ENCODE data around the gene JPT1. TPM values are rescaled to one million over a fixed set of nuclear protein-coding genes. Genes with fewer than 3 reads are reported as not detected.
"Not testable (repeated sequence)": the region's sequence is repeated elsewhere in the genome, so short reads cannot be mapped to it uniquely, and the experiment has no call there.

Gene JPT1
- total RNA-seq, 1 donor = 30.2 TPM

DNA sequence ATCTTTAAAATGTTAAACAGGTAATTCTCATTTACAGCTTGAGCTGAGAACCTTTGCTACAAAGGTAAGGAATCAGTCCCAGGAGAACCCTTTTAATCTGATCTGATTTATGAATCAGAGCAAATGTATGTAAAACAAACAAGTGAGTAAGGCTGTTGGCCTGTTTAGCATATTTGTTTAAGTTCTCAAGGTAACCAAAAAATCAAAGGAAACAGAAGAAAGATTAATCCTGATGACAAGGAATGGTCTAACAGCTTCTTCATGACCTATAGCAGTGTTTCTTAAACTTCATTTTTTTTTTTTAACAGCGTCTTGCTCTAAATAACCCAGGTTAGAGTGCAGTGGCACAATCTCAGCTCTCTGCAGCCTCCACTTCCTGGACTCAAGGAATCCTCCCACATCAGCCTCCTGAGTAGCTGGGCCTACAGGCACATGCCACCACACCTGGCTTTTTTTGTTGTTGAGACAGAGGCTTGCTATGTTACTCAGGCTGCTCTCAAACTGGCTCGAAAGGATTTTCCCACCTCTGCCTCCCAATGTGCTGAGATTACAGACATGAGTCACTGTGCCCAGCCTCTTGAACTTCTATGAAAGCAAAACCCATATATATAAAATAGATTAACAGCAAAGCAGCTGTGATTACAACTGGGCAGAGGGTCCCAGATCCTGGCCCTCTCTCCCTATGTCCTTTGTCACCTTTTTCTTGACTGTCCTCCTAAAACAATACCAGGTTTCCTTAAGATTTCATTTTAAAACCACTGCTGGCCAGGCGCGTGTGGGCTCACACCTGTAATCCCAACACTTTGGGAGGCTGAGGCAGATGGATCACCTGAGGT, 5.1 kb upstream of the JPT1 start:
- DNase-seq (ENCODE audit: low read depth in 2 of 3, low spot score in 2 of 3) = no peak

DNA sequence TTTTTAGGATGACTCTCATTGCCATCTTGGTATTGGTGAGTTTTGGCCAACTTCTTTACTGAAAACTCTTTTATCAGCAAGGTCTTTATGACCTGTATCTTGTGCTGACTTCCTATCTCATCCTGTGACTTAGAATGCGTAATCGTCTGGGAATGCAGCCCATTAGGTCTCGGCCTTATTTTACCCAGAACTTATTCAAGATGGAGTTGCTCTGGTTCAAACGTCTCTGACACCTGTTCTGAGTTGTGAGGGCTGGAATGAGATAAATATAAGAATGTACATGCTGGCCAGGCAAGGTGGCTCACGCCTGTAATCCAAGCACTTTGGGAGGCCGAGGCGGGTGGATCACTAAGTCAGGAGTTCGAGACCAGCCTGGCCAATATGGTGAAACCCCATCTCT, 4.2 kb upstream of the JPT1 start:
- DNase-seq (ENCODE audit: low read depth in 2 of 3, low spot score in 2 of 3) = not testable (repeated sequence)

DNA sequence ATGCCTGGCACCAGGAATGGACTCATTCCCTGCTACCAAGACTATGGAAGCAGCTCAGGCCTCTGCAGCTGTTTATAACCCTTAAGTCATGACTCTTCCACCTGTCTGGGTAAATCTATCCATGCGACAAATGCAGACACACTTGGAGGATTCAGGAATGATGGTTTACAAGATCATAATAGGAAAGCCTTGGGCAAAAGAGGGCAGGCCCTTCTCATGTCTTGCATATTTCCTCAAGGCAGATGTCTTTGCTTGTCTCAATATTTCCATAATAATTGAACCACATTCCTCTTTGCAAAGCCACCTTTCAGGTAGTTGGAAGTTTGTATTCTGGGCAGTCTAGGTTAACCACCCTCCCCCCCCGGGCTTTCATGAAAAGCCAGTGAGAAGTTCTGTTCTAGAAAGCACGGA, 884 bp upstream of the JPT1 start:
- DNase-seq (ENCODE audit: low read depth in 2 of 3, low spot score in 2 of 3) = no peak

DNA sequence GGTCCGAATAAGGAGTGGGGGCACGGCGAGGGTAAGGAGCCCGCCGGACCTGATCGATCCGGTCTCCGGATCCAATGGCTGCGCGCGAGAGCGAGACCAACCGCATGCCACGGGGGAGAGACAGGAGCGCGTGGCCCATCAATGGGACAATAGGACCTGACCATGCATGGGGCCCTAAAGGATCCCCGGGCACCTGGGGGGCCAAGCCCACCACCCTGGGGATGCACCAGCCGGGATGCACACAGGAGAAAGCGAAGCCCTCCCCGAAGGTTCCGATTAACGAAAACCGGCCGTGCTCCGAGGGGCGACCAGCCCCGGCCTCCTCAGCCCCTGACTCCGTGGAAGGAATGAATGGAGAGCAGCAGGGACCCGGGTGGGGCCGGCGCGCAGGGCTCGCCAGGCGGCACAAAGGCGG, 525 bp downstream of the JPT1 start:
- no peak for DNase-seq (ENCODE audit: low read depth in 2 of 3, low spot score in 2 of 3)

DNA sequence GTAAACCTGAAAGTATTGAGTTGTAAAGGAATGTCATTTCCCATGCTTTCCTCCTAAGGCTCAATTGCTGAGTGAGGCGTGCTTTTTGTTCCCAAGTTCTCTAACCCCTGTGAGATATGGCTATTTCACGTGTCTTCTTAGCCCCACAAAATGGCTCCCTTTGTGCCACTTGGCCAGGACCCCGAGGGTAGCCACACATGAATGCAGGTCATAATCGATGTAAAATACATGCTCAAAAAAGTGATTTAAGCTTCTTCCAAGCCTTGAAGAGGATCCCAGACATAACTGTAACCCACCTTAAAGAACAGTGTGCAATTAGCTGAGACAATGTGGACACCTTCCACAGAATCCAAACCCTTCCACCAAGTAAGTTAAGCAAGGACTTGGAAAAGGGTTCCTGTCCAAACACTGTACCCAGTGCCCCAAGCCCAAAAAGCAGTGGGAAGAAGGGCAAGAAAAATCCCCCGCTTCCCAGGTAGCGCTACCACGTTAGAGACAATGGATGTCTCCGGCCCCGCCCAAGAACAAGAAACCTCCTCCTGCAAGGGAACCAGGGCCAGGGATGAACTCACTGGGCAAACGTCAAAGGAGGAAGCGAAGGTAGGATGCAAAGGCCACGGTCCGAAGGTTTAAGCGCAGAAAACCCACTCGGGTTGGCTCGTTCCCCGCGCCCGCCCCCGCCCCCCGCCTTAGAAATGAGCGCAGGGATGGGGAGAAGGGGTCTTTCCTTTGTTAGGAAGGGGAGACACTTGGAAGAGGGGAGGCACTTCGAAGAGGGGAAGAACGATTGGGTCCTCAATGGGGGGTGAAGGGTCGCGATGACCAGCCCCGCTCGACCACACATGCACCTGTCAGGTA, 1.2 kb downstream of the JPT1 start:
- no peak for DNase-seq (ENCODE audit: low read depth in 2 of 3, low spot score in 2 of 3)

DNA sequence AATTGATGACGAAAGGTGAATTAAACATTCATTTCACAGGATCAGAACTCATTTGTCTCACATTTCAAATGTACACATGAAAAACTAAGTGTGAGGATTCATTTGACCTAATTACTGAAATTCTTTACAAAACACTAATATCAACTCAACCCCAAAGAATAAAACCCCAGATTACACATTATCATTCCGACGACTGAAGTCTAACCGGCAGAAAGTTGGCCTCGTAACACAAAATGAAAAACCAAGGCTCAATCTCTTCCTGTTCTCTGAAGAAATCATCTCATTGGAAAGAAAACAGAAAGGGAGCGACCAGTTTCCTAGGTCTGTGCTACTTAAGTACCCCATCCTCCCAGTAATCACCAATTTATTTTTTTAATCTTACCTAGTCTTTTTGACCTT, 1.8 kb downstream of the JPT1 start:
- no peak for DNase-seq (ENCODE audit: low read depth in 2 of 3, low spot score in 2 of 3)

DNA sequence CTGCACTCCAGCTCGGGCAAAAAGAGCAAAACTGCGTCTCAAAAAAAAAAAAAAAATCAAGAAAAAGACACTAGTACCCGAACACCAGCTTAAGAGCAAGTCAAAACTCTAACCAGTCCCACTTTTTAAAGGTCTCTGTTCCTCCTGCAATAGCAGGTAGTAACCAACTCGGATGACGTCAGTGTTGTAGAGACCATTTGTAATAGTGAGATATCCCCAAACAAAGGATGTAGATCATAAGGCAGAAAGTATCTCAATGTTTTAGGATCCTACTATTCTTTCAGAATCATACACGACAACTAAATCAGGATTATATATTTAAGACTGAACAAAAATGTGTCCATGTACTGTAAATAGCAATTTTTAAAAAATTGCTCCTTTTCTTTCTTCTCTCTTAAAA, 2.4 kb downstream of the JPT1 start:
- no peak for DNase-seq (ENCODE audit: low read depth in 2 of 3, low spot score in 2 of 3)

DNA sequence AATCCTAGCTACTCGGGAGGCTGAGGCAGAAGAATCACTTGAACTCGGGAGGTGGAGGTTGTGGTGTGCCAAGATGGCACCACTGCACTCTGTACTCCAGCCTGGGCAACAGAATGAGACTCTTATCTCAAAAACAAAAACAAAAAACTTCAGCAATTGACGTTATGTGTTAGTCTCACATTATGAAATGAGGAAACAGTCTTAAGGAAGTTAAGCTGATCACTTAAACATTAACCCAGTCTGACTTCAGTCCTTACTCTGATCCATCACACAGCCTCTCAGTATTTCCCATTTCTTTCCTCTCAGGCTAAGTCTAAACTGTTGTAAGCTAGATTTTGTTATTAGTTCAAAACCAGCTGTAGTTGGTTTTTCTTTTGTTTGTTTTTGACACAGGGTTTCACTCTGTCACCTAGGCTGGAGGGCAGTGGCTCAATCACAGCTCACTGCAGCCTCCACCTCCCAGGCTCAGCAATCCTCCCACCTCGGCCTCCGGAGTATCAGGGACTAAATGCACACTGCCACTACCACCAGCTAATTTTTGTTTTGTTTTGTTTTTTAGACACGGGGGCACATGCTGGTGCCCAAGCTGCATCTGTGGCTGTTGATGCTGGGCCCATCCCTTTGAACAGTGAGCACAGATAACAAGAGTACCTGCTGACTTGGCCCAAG, 6.3 kb downstream of the JPT1 start:
- no peak for DNase-seq (ENCODE audit: low read depth in 2 of 3, low spot score in 2 of 3)

DNA sequence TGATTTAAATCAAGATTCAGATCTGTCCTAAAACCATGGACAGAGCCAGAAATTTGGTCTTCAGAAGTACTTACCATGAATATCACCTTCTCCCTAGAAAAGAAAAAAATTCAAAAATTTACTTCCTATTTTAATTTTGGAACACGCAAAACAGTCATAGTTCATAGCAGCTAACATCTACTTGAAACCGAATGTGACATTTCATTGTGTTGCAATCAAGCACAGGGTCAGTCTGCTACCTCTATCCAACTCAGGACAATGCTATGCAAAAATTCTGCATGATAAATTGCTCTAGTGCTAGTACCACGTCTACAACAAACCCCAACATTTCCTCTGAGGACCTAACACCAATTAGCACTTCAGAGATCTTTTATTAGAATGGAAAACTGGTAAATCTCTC, 7.7 kb downstream of the JPT1 start:
- no peak for DNase-seq (ENCODE audit: low read depth in 2 of 3, low spot score in 2 of 3)

DNA sequence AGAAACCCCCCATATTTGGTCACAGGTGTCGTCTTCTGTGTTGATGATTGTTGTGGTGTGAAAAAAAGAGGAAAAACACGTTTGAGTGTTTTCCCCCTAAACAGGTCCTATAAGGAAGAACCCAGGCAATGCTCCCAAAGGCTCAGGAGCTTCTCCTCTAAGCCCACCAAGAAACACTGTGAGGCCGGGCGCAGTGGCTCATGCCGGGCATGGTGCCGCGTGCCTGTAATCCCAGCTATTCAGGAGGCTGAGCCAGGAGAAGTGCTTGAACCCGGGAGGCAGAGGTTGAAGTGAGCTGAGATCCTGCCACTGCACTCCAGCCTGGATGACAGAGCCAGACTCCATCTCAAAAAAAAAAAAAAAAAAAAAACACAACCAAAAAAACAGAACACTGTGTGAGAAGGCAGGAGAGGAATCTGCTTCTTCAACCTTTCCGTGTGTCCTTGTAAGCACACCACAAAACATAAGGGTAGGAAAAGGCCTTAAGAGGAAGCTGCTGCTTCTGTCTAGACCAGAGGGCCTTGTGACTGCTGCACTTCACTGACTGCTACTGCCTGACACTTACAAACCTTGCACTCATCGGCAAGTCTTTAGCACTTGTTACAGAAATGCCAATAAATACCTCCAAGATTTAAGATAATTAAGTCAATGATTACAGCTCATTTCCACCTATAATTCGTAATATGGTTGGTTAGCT, 9.3 kb downstream of the JPT1 start:
- DNase-seq (ENCODE audit: low read depth in 2 of 3, low spot score in 2 of 3) = no peak

DNA sequence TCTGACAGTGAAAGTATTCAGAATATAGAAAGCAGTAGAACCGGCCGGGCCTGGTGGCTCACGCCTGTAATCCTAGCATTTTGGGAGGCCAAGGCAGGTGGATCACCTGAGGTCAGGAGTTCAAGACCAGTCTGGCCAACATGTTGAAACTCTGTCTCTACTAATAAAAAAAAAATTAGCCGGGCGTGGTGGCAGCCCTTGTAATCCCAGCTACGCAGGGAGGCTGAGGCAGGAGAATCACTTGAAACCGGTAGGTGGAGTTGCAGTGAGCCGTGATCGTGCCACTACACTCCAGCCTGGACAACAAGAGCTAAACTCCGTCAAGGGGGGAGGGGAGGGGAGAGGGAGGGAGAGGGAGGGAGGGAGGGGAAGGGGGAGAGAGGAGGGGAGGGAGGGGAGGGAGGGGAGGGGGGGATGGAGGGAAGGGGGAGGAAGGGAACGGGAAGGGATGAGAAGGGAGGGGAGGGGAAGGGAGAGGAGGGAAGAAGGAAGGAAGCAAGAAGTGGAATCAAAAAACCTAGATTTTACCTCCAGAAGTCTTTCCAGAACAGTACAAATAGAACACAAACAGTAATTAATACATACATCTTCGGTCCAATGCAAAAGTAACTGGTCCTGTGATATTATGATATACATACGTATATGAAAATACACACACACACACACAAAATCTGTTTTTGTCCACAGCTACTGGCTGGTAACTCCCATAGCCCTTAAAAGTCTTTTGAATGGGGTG, 11.9 kb downstream of the JPT1 start:
- DNase-seq (ENCODE audit: low read depth in 2 of 3, low spot score in 2 of 3) = no peak

DNA sequence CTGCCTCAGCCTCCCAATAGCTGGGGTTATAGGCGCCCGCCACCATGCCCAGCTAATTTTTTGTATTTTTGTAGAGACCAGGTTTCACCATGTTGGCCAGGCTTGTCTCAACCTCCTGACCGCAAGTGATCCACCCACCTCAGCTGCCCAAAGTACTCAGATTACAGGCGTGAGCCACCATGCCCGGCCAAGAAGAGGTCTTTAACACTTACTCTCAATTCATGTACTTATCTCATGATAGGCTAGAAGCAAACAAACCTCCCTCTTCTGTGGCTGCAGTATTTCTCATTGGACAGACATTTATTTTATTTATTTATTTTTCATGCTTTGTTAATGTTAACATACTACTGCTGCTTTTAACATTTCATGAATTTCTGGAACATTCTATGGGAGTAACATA, 15.8 kb downstream of the JPT1 start:
- no peak for DNase-seq (ENCODE audit: low read depth in 2 of 3, low spot score in 2 of 3)

DNA sequence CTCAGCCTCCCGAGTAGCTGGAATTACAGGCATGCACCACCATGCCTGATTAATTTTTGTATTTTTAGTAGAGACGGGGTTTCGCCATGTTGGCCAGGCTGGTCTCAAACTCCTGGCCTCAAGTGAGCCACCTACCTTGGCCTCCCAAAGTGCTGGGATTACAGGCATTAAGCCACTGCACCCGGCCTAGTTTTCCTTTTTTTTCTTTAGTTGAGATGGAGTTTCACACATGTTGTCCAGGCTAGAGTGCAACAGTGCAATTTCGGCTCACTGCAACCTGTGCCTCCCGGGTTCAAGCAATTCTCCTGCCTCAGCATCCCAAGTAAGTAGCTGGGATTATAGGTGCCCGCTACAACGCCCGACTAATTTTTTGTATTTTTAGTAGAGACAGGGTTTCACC, 16.6 kb downstream of the JPT1 start:
- not testable (repeated sequence) for DNase-seq (ENCODE audit: low read depth in 2 of 3, low spot score in 2 of 3)

DNA sequence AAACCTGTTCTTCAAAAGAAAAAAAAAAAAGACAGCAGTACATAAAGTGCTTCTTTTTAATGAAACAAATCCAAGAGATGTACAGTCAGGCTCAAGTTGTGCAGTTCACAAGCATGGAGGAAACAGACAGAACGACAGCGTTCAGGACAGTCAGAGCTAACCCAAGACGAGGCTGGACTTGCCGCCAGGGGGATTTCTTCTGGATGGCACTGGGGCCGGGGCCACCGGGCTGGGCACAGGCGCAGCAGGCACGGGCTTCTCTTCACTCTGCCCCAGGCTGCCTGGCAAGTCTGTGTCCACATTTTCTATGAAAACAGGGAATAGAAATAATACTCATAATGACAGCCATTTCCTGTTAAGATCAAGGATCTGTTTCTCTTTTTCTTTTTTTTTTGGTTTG, 18.4 kb downstream of the JPT1 start:
- no peak for DNase-seq (ENCODE audit: low read depth in 2 of 3, low spot score in 2 of 3)

DNA sequence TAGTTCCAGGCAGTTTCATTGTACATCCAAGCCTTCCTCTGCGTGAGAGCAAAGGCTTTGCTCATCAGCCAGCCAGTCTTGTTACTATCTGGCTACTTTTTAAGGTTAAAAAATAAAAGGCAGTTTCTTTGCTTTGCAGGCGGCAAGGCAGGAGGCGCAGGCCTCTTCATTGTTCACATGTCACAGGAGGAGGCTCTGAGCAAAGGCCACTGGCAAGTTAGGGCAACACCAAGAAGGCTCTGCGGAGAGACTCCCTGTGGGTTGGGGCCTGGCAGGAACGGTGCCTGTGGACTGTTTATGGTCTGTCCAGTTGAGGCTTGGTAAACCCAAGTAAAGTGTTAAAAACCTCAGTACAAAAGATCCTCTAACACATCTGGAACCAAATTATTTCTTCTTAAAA, 18.9 kb downstream of the JPT1 start:
- no peak for DNase-seq (ENCODE audit: low read depth in 2 of 3, low spot score in 2 of 3)

DNA sequence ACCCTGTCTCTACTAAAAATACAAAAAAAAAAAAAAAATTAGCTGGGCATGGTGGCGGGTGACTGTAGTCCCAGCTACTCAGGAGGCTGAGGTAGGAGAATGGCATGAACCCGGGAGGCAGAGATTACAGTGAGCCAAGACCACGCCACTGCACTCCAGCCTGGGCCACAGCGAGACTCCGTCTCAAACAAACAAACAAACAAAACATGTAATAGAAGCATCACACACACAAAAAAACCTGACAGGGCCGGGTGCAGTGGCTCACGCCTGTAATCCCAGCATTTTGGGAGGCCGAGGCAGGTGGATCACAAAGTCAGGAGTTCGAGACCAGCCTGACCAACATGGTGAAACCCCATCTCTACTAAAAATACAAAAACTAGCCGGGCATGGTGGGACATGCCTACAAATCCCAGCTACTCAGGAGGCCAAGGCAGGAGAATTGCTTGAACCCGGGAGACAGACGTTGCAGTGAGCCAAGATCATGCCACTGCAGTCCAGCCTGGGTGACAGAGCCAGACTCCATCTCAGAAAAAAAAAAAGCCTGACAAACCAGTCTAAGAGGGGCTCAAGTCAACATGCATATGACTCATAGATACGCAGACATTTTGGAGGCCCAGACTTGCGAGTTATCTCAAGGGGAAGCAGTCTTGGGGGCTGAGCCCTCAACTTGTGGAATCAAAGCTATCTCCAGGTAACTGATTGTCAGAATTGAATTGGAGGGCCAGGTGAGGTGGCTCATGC, 20.5 kb downstream of the JPT1 start:
- DNase-seq (ENCODE audit: low read depth in 2 of 3, low spot score in 2 of 3) = not testable (repeated sequence)

DNA sequence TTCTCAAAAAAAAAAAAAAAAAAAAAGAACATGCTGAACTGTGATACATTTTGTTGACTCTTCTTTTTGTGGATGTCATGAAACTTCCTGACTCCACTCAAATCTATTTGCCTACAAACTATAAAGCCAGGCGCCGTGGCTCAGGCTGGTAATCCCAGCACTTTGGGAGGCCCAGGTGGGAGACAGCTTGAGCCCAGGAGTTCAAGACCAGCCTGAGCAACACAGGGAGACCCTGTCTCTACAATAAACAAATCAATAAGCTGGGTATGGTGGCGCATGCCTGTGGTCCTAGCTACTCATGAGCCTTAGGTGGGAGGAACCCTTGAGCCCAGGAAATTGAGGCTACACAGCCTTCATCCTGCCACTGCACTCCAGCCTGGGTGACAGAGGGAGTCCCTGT, 21.3 kb downstream of the JPT1 start:
- DNase-seq (ENCODE audit: low read depth in 2 of 3, low spot score in 2 of 3) = no peak

DNA sequence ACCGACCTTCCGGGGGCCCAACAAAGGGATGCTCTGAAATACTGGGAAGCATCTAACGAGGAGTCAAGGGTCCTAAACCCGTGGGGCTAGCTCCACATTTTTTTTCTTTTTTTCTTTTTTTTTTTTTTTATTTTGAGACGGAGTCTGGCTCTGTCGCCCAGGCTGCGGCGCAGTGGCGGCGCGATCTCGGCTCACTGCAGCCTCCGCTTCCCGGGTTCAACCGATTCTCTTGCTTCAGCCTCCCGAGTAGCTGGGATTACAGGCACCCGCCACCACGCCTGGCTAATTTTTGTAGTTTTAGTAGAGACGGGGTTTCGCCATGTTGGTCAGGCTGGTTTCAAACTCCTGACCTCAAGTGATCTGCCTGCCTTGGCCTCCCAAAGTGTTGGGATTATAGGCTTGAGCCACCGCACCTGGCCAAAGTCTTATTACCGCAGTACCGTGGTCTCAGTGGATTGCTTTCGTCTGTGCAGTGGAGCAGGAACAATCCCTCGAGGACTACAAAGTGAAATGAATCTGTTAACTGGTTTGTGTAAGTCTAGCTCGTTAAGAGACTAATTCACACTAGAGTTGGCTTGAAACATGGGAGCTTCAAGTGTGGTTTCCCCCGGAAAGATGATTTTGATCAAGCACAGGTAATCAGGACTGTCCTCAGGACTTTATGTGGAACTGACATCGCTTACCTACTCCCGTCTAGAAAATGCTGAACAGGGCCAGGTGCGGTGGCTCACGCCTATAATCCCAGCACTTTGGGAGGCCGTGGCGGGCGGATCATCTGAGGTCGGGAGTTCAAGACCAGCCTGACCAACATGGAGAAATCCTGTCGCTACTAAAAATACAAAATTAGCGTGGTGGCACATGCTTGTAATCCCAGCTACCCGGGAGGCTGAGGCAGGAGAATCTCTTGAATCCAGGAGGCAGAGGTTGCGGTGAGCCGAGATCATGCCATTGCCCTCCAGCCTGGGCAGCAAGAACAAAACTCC, 22.0 kb downstream of the JPT1 start:
- DNase-seq (ENCODE audit: low read depth in 2 of 3, low spot score in 2 of 3) = not testable (repeated sequence)

Measured in hematopoietic multipotent progenitor cell (in vitro differentiated cells).